H9 (cell line): ENCODE results near the gene PAEP. TPM values are rescaled to one million over a fixed set of nuclear protein-coding genes. Genes with fewer than 3 reads are reported as not detected.

Experiments used
- DNase-seq: peaks from one replicate; pipeline ENCODE4 v3.0.0-alpha.2; 2017
- H2AFZ ChIP-seq: one replicate; pipeline ENCODE4 v1.6.1; 2013; ENCODE audit warnings: mild to moderate bottlenecking, low read length, control low read depth, moderate library complexity
- H2AK5ac ChIP-seq: 2 replicates; pipeline ENCODE4 v1.6.1; 2013; ENCODE audit warnings: low read length, control low read depth, mixed read lengths; ENCODE audit not compliant: insufficient read length
- H2BK120ac ChIP-seq: one replicate; pipeline ENCODE4 v1.6.1; 2013; ENCODE audit warnings: low read depth, mild to moderate bottlenecking, low read length, control low read depth, inconsistent platforms; ENCODE audit not compliant: poor library complexity, severe bottlenecking
- H2BK12ac ChIP-seq: 2 replicates; pipeline ENCODE4 v1.6.1; 2013; ENCODE audit warnings: low read length, control low read depth, mixed read lengths, low read depth; ENCODE audit not compliant: insufficient read length
- H2BK15ac ChIP-seq: 2 replicates; pipeline ENCODE4 v1.6.1; 2013; ENCODE audit warnings: low read depth, low read length, control low read depth
- H2BK20ac ChIP-seq: one replicate; pipeline ENCODE4 v1.6.1; 2013; ENCODE audit warnings: low read depth, mild to moderate bottlenecking, low read length, control low read depth, inconsistent platforms; ENCODE audit not compliant: poor library complexity, severe bottlenecking
- H2BK5ac ChIP-seq: 2 replicates; pipeline ENCODE4 v1.6.1; 2013; ENCODE audit warnings: low read length, control low read depth, mixed read lengths; ENCODE audit not compliant: insufficient read length
- H3K14ac ChIP-seq: 2 replicates; pipeline ENCODE4 v1.6.1; 2013; ENCODE audit warnings: low read length, control low read depth; ENCODE audit not compliant: insufficient read depth
- H3K18ac ChIP-seq: 2 replicates; pipeline ENCODE4 v1.6.1; 2013; ENCODE audit warnings: low read depth, mild to moderate bottlenecking, mixed read lengths, low read length, control low read depth; ENCODE audit not compliant: insufficient read length
- H3K23ac ChIP-seq: 2 replicates; pipeline ENCODE4 v1.6.1; 2013; ENCODE audit warnings: low read length, control low read depth, mixed read lengths, low read depth; ENCODE audit not compliant: insufficient read length
- H3K23me2 ChIP-seq: 2 replicates; pipeline ENCODE4 v1.6.1; 2013; ENCODE audit warnings: low read depth, mild to moderate bottlenecking, mixed read lengths, low read length, control low read depth; ENCODE audit not compliant: insufficient read length, poor library complexity, severe bottlenecking
- H3K27ac ChIP-seq: 2 replicates; pipeline ENCODE4 v1.5.1; 2013; ENCODE audit warnings: low read length, control low read depth, mixed read lengths, low read depth; ENCODE audit not compliant: insufficient read length
- H3K27me3 ChIP-seq: 2 replicates; pipeline ENCODE4 v1.6.1; 2013; ENCODE audit warnings: low read length, control low read depth, inconsistent platforms; ENCODE audit not compliant: insufficient read depth
- H3K4ac ChIP-seq: 2 replicates; pipeline ENCODE4 v1.6.1; 2013; ENCODE audit warnings: low read depth, mild to moderate bottlenecking, control low read depth, inconsistent platforms, low read length, moderate library complexity
- H3K4me1 ChIP-seq: 2 replicates; pipeline ENCODE4 v1.6.1; 2013; ENCODE audit warnings: low read length, control low read depth, inconsistent platforms; ENCODE audit not compliant: insufficient read depth
- H3K4me2 ChIP-seq: 2 replicates; pipeline ENCODE4 v1.6.1; 2013; ENCODE audit warnings: low read length, control low read depth, mixed read lengths; ENCODE audit not compliant: insufficient read length, insufficient read depth
- H3K56ac ChIP-seq: 2 replicates; pipeline ENCODE4 v1.6.1; 2013; ENCODE audit warnings: low read depth, mild to moderate bottlenecking, mixed read lengths, low read length, control low read depth; ENCODE audit not compliant: insufficient read length
- H3K79me1 ChIP-seq: 2 replicates; pipeline ENCODE4 v1.6.1; 2013; ENCODE audit warnings: low read depth, mild to moderate bottlenecking, moderate library complexity, low read length, control low read depth, inconsistent platforms; ENCODE audit not compliant: insufficient read depth, poor library complexity, severe bottlenecking
- H3K79me2 ChIP-seq: 2 replicates; pipeline ENCODE4 v1.6.1; 2013; ENCODE audit warnings: low read length, control low read depth, inconsistent platforms; ENCODE audit not compliant: insufficient read depth
- H3K9ac ChIP-seq: 2 replicates; pipeline ENCODE4 v1.6.1; 2013; ENCODE audit warnings: low read length, control low read depth, mixed read lengths; ENCODE audit not compliant: insufficient read length; ENCODE audit errors: extremely low read depth
- H3K9me3 ChIP-seq: one replicate; pipeline ENCODE4 v1.6.1; 2013; ENCODE audit warnings: low read depth, low read length, inconsistent platforms; ENCODE audit not compliant: control insufficient read depth
- H3T11ph ChIP-seq: one replicate; pipeline ENCODE4 v1.6.1; 2013; ENCODE audit warnings: mild to moderate bottlenecking, low read length, control low read depth, inconsistent platforms
- H4K20me1 ChIP-seq: one replicate; pipeline ENCODE4 v1.6.1; 2013; ENCODE audit not compliant: control insufficient read depth, insufficient read length, insufficient read depth
- H4K5ac ChIP-seq: 2 replicates; pipeline ENCODE4 v1.6.1; 2013; ENCODE audit warnings: low read depth, mild to moderate bottlenecking, mixed read lengths, low read length, control low read depth; ENCODE audit not compliant: insufficient read length
- H4K8ac ChIP-seq: replicated peaks from 2 replicates; pipeline ENCODE4 v1.6.1; 2013; ENCODE audit warnings: low read length, control low read depth, mixed read lengths, low read depth; ENCODE audit not compliant: insufficient read length
- H4K91ac ChIP-seq: 2 replicates; pipeline ENCODE4 v1.6.1; 2013; ENCODE audit warnings: low read depth, mild to moderate bottlenecking, moderate library complexity, mixed read lengths, low read length, control low read depth; ENCODE audit not compliant: insufficient read length
- H3K27ac Mint-ChIP-seq, 3 experiments: 2 replicates in 2 of 3; 3 replicates in 1 of 3; pipeline ENCODE4 v1.8.0; 2020 to 2021; ENCODE audit warnings: mixed read lengths in 3 of 3, mild to moderate bottlenecking in 1 of 3, moderate library complexity in 1 of 3
- H3K27me3 Mint-ChIP-seq: 2 replicates; pipeline ENCODE4 v1.8.0; 2021; ENCODE audit warnings: low read depth, mild to moderate bottlenecking, moderate library complexity, mixed read lengths
- H3K36me3 Mint-ChIP-seq, 3 experiments: 2 replicates in 2 of 3; 3 replicates in 1 of 3; pipeline ENCODE4 v1.8.0; 2020 to 2021; ENCODE audit warnings: low read depth in 3 of 3, mixed read lengths in 3 of 3; ENCODE audit not compliant: insufficient read depth in 1 of 3
- H3K4me1 Mint-ChIP-seq, 2 experiments: 2 replicates each; pipeline ENCODE4 v1.8.0; 2020; ENCODE audit warnings: mixed read lengths in 2 of 2
- H3K4me3 Mint-ChIP-seq, 2 experiments: 2 replicates in 1 of 2; 3 replicates in 1 of 2; pipeline ENCODE4 v1.8.0; 2020 to 2021; ENCODE audit warnings: mild to moderate bottlenecking in 2 of 2, mixed read lengths in 2 of 2, moderate library complexity in 1 of 2
- H3K9me3 Mint-ChIP-seq, 2 experiments: 2 replicates in 1 of 2; 3 replicates in 1 of 2; pipeline ENCODE4 v1.8.0; 2020; ENCODE audit warnings: mild to moderate bottlenecking in 2 of 2, mixed read lengths in 2 of 2, moderate library complexity in 1 of 2
- WGBS: extraction: QIAGEN DNeasy Blood & Tissue Kit; methylation state at CpG from one replicate; pipeline ENCODE4 v1.1.7; 2013; ENCODE audit warnings: missing lambda C conversion rate, low lambda C conversion rate, mixed read lengths; ENCODE audit not compliant: insufficient read length; ENCODE audit errors: extremely low coverage; 5-methylcytosine and 5-hydroxymethylcytosine counted together
- total RNA-seq: library from RNA; stranded (reverse); gene quantifications from 2 replicates; pipeline ENCODE4 v1.2.1, GENCODE V29; 2021
- TF ChIP-seq, protein P1 (sequence below): fragments of 200-600 bp; sonication (generic); conservative IDR thresholded peaks from 3 replicates; pipeline ENCODE4 v1.8.0; 2021; ENCODE audit warnings: antibody characterized with exemption, mild to moderate bottlenecking

PAEP gene
- total RNA-seq, 1 experiment from 2014 or later: not detected

DNA sequence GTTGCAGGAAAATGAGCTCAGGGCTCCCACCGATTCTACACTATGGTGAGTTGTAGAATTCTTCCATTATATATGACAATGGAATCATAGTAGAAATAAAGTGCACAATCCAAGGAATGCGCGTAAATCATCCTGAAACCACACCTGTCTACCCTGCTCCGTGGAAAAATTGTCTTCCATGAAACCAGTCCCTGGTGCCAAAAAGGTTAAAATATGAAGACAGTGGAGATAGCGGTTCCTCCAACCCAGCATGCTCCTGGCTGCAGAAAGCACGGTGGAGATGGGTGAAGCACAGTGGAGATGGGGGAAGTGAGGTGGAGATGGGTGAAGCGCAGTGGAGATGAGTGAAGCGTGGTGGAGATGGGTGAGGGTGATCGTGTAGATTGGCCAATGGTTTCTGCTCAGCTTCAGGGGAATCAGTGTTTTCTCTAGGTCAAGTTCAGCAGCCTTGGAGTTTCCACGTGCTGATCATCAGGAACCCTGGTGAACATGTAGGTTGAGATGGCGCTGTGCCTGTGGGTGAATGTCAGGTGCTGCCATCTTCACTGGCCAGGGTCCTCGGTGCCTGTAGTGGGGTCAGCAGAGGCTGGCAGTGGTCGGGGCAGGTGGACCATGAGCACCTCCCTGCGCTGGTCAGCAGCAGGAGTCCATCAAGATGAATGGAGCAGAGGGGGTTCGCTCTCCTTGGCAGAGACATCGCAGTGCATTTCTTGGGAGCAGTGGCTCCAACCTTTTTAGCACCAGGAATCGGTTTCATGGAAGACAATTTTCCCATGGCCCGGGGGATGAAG is 20.3 kb downstream of the PAEP start:
- no peak overlapping the region for H2BK12ac ChIP-seq
- no peak overlapping the region for H4K91ac ChIP-seq
- H2BK5ac ChIP-seq: no peak overlapping the region
- no peak overlapping the region for H4K5ac ChIP-seq
- H3K79me1 ChIP-seq: no peaks in the 10 kb centered on the region
- H3K79me2 ChIP-seq: no peaks in the 10 kb centered on the region
- no peak overlapping the region for H2BK15ac ChIP-seq
- H4K8ac ChIP-seq: no peak overlapping the region
- H2BK20ac ChIP-seq: no peak overlapping the region
- Mint-ChIP-seq H3K27ac (no peak overlapping the region), H3K4me3 (no peak overlapping the region), H3K36me3 (peaks cover 0 to 3% (median 0%) of the 10 kb centered on the region in 3 experiments; a peak in 1 of 7 replicates), H3K27me3 (peaks cover 15% of the 10 kb centered on the region), H3K4me1 (peaks cover 0 to 2% of the 10 kb centered on the region in 2 experiments; a peak in 2 of 4 replicates), H3K9me3 (peaks cover 6 to 9% of the 10 kb centered on the region in 2 experiments)
- WGBS: no CpG with 5 or more reads among the region's 18 CpGs
- H3K18ac ChIP-seq: no peak overlapping the region
- no peaks in the 10 kb centered on the region for H3K9me3 ChIP-seq
- no peaks in the 10 kb centered on the region for H3K23me2 ChIP-seq
- no peak overlapping the region; the same call in 1 of the 2 replicates for H3K14ac ChIP-seq
- no peak overlapping the region for H3K9ac ChIP-seq
- TF ChIP-seq, protein P1, sequence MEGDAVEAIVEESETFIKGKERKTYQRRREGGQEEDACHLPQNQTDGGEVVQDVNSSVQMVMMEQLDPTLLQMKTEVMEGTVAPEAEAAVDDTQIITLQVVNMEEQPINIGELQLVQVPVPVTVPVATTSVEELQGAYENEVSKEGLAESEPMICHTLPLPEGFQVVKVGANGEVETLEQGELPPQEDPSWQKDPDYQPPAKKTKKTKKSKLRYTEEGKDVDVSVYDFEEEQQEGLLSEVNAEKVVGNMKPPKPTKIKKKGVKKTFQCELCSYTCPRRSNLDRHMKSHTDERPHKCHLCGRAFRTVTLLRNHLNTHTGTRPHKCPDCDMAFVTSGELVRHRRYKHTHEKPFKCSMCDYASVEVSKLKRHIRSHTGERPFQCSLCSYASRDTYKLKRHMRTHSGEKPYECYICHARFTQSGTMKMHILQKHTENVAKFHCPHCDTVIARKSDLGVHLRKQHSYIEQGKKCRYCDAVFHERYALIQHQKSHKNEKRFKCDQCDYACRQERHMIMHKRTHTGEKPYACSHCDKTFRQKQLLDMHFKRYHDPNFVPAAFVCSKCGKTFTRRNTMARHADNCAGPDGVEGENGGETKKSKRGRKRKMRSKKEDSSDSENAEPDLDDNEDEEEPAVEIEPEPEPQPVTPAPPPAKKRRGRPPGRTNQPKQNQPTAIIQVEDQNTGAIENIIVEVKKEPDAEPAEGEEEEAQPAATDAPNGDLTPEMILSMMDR: no peak
- H3K4ac ChIP-seq: no peak overlapping the region
- H3K4me1 ChIP-seq: no peaks in the 10 kb centered on the region
- H3K27me3 ChIP-seq: no peaks in the 10 kb centered on the region
- no peaks in the 10 kb centered on the region for H4K20me1 ChIP-seq
- no peak overlapping the region for H2AK5ac ChIP-seq
- no peak overlapping the region for H3T11ph ChIP-seq
- H3K27ac ChIP-seq: no peak overlapping the region
- no peak for DNase-seq
- no peak overlapping the region for H2BK120ac ChIP-seq
- H3K56ac ChIP-seq: no peak overlapping the region
- no peak overlapping the region for H3K4me2 ChIP-seq
- no peak overlapping the region for H2AFZ ChIP-seq
- H3K23ac ChIP-seq: no peak overlapping the region
